Stimulated activated CD4-positive, alpha-beta T cell treated with anti-CD3 and anti-CD28 coated beads, Interleukin-4, amount 100 ng/mL, for 48 hours (primary cell): Measurements from ENCODE around the gene NSUN2.

Source experiments
- DNase-seq, 2 donors: peaks; one replicate each; pipeline ENCODE4 v3.0.0-alpha.2; 2020; ENCODE audit warnings: low read depth in 2 of 2

NSUN2 gene

GRCh38 chr5:6604341-6604740 lies 28.5 kb downstream of the NSUN2 start:
- no peak for DNase-seq

- no peak for DNase-seq
Observed at GRCh38 chr5:6603643-6604042, 29.2 kb downstream of the NSUN2 start.

GRCh38 chr5:6602441-6602840 lies 30.4 kb downstream of the NSUN2 start:
- no peak for DNase-seq

GRCh38 chr5:6601816-6602215 lies 31.0 kb downstream of the NSUN2 start:
- no peak for DNase-seq

GRCh38 chr5:6601271-6601670 lies 31.6 kb downstream of the NSUN2 start:
- no peak for DNase-seq

- DNase-seq, result no peak
Observed at GRCh38 chr5:6599739-6600138, 33.1 kb downstream of the NSUN2 start.

GRCh38 chr5:6598351-6598900 lies 34.4 kb downstream of the NSUN2 start:
- no peak for DNase-seq

GRCh38 chr5:6597557-6597956 lies 35.3 kb downstream of the NSUN2 start:
- DNase-seq, result no peak

GRCh38 chr5:6596388-6596787 lies 36.5 kb downstream of the NSUN2 start:
- DNase-seq, result no peak

GRCh38 chr5:6595405-6595804 lies 37.4 kb downstream of the NSUN2 start:
- no peak for DNase-seq

- no peak for DNase-seq
Observed at GRCh38 chr5:6594066-6594465, 38.8 kb downstream of the NSUN2 start.

- DNase-seq, result no peak
Observed at GRCh38 chr5:6593148-6594016, 39.5 kb downstream of the NSUN2 start.

GRCh38 chr5:6592601-6593000 lies 40.2 kb downstream of the NSUN2 start:
- no peak for DNase-seq

GRCh38 chr5:6591671-6592288 lies 41.1 kb downstream of the NSUN2 start:
- DNase-seq, result no peak

GRCh38 chr5:6590581-6590980 lies 42.3 kb downstream of the NSUN2 start:
- DNase-seq, result no peak

GRCh38 chr5:6587171-6587570 lies 45.7 kb downstream of the NSUN2 start:
- DNase-seq, result no peak

- no peak for DNase-seq
Observed at GRCh38 chr5:6586647-6587042, 46.2 kb downstream of the NSUN2 start.

- DNase-seq, result no peak
Observed at GRCh38 chr5:6585939-6586646, 46.8 kb downstream of the NSUN2 start.

- DNase-seq, result no peak
Observed at GRCh38 chr5:6585168-6585567, 47.7 kb downstream of the NSUN2 start.

GRCh38 chr5:6584727-6585126 lies 48.1 kb downstream of the NSUN2 start:
- no peak for DNase-seq

- DNase-seq, result no peak
Observed at GRCh38 chr5:6584101-6584645, 48.7 kb downstream of the NSUN2 start.
